Measurements from ENCODE around the gene B4GALT1.

DNA sequence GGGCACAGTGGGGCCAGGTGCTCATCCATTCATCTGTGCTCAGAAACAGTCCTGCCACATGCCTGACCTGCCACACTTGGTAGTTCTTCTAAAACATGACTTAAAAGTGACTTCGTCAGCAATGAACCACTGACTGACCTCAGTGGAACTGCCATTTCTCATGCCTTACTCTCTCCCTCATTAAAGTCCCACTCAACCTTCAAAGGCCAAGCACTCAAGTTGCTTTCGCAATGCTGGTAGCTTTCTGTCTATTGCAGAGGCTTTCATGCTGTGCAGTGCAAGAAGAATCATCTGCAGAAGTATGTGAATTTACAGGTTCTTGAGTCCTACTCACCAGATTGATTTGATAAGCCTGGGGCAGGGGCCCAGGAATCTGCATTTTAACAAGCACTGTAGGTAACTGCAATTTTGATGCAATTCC lies 23.9 kb downstream of the B4GALT1 start:
- TF ChIP-seq, protein P1, sequence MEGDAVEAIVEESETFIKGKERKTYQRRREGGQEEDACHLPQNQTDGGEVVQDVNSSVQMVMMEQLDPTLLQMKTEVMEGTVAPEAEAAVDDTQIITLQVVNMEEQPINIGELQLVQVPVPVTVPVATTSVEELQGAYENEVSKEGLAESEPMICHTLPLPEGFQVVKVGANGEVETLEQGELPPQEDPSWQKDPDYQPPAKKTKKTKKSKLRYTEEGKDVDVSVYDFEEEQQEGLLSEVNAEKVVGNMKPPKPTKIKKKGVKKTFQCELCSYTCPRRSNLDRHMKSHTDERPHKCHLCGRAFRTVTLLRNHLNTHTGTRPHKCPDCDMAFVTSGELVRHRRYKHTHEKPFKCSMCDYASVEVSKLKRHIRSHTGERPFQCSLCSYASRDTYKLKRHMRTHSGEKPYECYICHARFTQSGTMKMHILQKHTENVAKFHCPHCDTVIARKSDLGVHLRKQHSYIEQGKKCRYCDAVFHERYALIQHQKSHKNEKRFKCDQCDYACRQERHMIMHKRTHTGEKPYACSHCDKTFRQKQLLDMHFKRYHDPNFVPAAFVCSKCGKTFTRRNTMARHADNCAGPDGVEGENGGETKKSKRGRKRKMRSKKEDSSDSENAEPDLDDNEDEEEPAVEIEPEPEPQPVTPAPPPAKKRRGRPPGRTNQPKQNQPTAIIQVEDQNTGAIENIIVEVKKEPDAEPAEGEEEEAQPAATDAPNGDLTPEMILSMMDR (IDR thresholded peaks at IDR 0.05; ENCODE audit: low read length): no peak
- no peak for TF ChIP-seq EZH2 (optimal IDR thresholded peaks at IDR 0.05; ENCODE audit: low read depth, low read length)
